Retinal pigment epithelial cell (primary cell): ENCODE measurements around the gene STX1B.

Source experiments
- DNase-seq: peaks from one replicate; pipeline ENCODE4 v3.0.0-alpha.2; 2010; ENCODE audit warnings: low read depth
- H3K4me3 ChIP-seq: 2 replicates; pipeline ENCODE4 v1.5.1; 2011; ENCODE audit warnings: mild to moderate bottlenecking, low read length, control low read depth, moderate library complexity
- CTCF ChIP-seq: conservative IDR thresholded peaks from 2 replicates; pipeline ENCODE4 v1.5.1; 2011; ENCODE audit warnings: low read depth, low read length, control low read depth, inconsistent platforms

The STX1B gene

GRCh38 chr16:30951750-30952149 lies 58.7 kb downstream of the STX1B start:
- H3K4me3 ChIP-seq: no peak overlapping the region
- no peak for DNase-seq

GRCh38 chr16:30951193-30951592 lies 59.2 kb downstream of the STX1B start:
- no peak for DNase-seq
- no peak for TF ChIP-seq CTCF
- H3K4me3 ChIP-seq: no peak overlapping the region

More at GRCh38 chr16:30951750-30952149, 58.7 kb downstream of the STX1B start:
- no peak for TF ChIP-seq CTCF

GRCh38 chr16:30950516-30951065 lies 59.8 kb downstream of the STX1B start:
- TF ChIP-seq CTCF: no peak
- H3K4me3 ChIP-seq: peak overlapping the region; percentile 80
- DNase-seq: no peak

- no peak for DNase-seq
- peak overlapping the region; percentile 80 for H3K4me3 ChIP-seq
- TF ChIP-seq CTCF: peak; percentile 25
These were observed 60.6 kb downstream of the STX1B start for GRCh38 chr16:30949650-30950515.

GRCh38 chr16:30948667-30949649 lies 61.5 kb downstream of the STX1B start, which contains the start of gene ORAI3:
Gene ORAI3, plus strand, starts transcription at chr16:30949068. Its CDS starts 222 bp downstream, at chr16:30949290.
- DNase-seq: no peak

More at GRCh38 chr16:30948667-30949649, 61.5 kb downstream of the STX1B start, which contains the start of gene ORAI3:
- peak within 1 kb of the TSS; percentile 80 for H3K4me3 ChIP-seq
- TF ChIP-seq CTCF: no peak
